MM.1S (cell line): Measurements from ENCODE around the gene GDF7.
"Not testable (repeated sequence)": the region's sequence is repeated elsewhere in the genome, so short reads cannot be mapped to it uniquely, and the experiment has no call there.

Source experiments
- EZH2 ChIP-seq: fragments of 300-600 bp; sonication (generic); optimal IDR thresholded peaks from 2 replicates; pipeline ENCODE3; 2017; ENCODE audit warnings: low read depth, mild to moderate bottlenecking, antibody characterized with exemption, low read length, mixed read lengths
- TF ChIP-seq, protein P1 (sequence below): fragments of 300-600 bp; sonication (generic); IDR thresholded peaks from 2 replicates; pipeline ENCODE4 v1.5.1; 2016; ENCODE audit warnings: antibody characterized with exemption, low read length, mixed read lengths

DNA sequence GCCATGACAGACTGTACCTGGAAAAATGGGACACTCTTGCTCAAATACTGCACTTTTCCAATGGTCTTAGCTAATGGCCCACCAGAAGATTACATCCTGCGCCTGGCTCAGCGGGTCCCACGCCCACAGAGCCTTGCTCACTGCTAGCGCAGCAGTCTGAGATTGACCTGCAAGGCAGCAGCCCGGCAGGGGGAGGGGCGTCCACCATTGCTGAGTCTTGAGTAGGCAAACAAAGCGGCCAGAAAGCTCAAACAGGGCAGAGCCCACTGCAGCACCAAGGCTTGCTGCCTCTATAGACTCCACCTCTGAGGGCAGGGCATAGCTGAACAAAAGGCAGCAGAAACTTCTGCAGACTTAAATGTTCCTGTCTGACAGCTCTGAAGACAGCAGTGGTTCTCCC, 44.7 kb downstream of the GDF7 start:
- TF ChIP-seq, protein P1, sequence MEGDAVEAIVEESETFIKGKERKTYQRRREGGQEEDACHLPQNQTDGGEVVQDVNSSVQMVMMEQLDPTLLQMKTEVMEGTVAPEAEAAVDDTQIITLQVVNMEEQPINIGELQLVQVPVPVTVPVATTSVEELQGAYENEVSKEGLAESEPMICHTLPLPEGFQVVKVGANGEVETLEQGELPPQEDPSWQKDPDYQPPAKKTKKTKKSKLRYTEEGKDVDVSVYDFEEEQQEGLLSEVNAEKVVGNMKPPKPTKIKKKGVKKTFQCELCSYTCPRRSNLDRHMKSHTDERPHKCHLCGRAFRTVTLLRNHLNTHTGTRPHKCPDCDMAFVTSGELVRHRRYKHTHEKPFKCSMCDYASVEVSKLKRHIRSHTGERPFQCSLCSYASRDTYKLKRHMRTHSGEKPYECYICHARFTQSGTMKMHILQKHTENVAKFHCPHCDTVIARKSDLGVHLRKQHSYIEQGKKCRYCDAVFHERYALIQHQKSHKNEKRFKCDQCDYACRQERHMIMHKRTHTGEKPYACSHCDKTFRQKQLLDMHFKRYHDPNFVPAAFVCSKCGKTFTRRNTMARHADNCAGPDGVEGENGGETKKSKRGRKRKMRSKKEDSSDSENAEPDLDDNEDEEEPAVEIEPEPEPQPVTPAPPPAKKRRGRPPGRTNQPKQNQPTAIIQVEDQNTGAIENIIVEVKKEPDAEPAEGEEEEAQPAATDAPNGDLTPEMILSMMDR = not testable (repeated sequence)
- not testable (repeated sequence) for TF ChIP-seq EZH2
